ENCODE results near the gene RDM1. TPM values are rescaled to one million over a fixed set of nuclear protein-coding genes. Genes with fewer than 3 reads are reported as not detected.

RDM1 gene
- total and polyA plus RNA-seq, 8 donors, result 0.98 to 5.9 TPM; not detected in 6

- Histone ChIP-seq H3K4me1 (no peaks in the 10 kb centered on the region), H3K27me3 (peaks cover 0 to 25% (median 0%) of the 10 kb centered on the region in 3 donors), H3K9me3 (no peaks in the 10 kb centered on the region), H3K27ac (no peak overlapping the region), H3K4me3 (no peak overlapping the region), H3K36me3 (no peaks in the 10 kb centered on the region)
- DNase-seq, result no peak
- TF ChIP-seq CTCF (IDR thresholded peaks at IDR 0.05), result no peak
- TF ChIP-seq POLR2A (IDR thresholded peaks at IDR 0.05), result no peak
- TF ChIP-seq EP300 (IDR thresholded peaks at IDR 0.05), result no peak
- TF ChIP-seq POLR2AphosphoS5 (IDR thresholded peaks at IDR 0.05), result no peak
- intact Hi-C loops (cut with DNase I; ENCODE audit: low total_unique reads), result no loop called here
- 54 to 59% (median 57%) methylated on average over 5 to 7 of the region's 7 CpGs for WGBS, 5 donors
Observed at GRCh38 chr17:35953720-35954119, 23.1 kb upstream of the RDM1 start.

- peaks cover 0 to 12% (median 0%) of the 10 kb centered on the region in 3 donors for H3K27me3 ChIP-seq
- 52 to 67% (median 60%) methylated on average over 3 of the region's 3 CpGs for WGBS, 5 donors
- no peaks in the 10 kb centered on the region for H3K9me3 ChIP-seq
- H3K4me1 ChIP-seq, result peaks cover 0 to 7% (median 0%) of the 10 kb centered on the region in 4 donors
- H3K27ac ChIP-seq, result no peak overlapping the region
- H3K4me3 ChIP-seq, result no peak overlapping the region
- no peak for DNase-seq
- intact Hi-C loops (cut with DNase I; ENCODE audit: low total_unique reads), result no loop called here
- H3K36me3 ChIP-seq, result no peaks in the 10 kb centered on the region
- TF ChIP-seq POLR2AphosphoS5 (IDR thresholded peaks at IDR 0.05) (no peak), EP300 (IDR thresholded peaks at IDR 0.05) (no peak), CTCF (IDR thresholded peaks at IDR 0.05) (no peak), POLR2A (IDR thresholded peaks at IDR 0.05) (no peak)
Observed at GRCh38 chr17:35949401-35949800, 18.8 kb upstream of the RDM1 start.

- intact Hi-C loops (cut with DNase I; ENCODE audit: low total_unique reads), result no loop called here
- TF ChIP-seq POLR2A (IDR thresholded peaks at IDR 0.05) (no peak), POLR2AphosphoS5 (IDR thresholded peaks at IDR 0.05) (no peak), EP300 (IDR thresholded peaks at IDR 0.05) (no peak), CTCF (IDR thresholded peaks at IDR 0.05) (no peak)
Observed at GRCh38 chr17:35948092-35948491, 17.5 kb upstream of the RDM1 start.

GRCh38 chr17:35947156-35947585, 16.6 kb upstream of the RDM1 start:
- Histone ChIP-seq H3K27me3 (peaks cover 0 to 10% (median 0%) of the 10 kb centered on the region in 3 donors), H3K4me1 (peaks cover 0 to 7% (median 0%) of the 10 kb centered on the region in 4 donors), H3K36me3 (no peaks in the 10 kb centered on the region), H3K4me3 (peak overlapping the region in 2 of 4 donors; percentile 28 to 37), H3K27ac (no peak overlapping the region), H3K9me3 (no peaks in the 10 kb centered on the region)
- DNase-seq, result peak; percentile 41 to 73
- intact Hi-C loops (cut with DNase I; ENCODE audit: low total_unique reads), result no loop called here
- 11 to 28% (median 23%) methylated on average over 11 to 12 of the region's 12 CpGs for WGBS, 5 donors
- TF ChIP-seq EP300 (IDR thresholded peaks at IDR 0.05), result no peak
- TF ChIP-seq CTCF (IDR thresholded peaks at IDR 0.05), result peak in 5 of 7 experiments; percentile 24 to 73 (median 59)

More at GRCh38 chr17:35948092-35948491, 17.5 kb upstream of the RDM1 start:
- 88 to 93% (median 90%) methylated on average over 7 of the region's 7 CpGs for WGBS, 5 donors
- Histone ChIP-seq H3K9me3 (no peaks in the 10 kb centered on the region), H3K36me3 (no peaks in the 10 kb centered on the region), H3K4me3 (no peak overlapping the region), H3K4me1 (peaks cover 0 to 7% (median 0%) of the 10 kb centered on the region in 4 donors), H3K27me3 (peaks cover 0 to 8% (median 0%) of the 10 kb centered on the region in 3 donors), H3K27ac (no peak overlapping the region)
- no peak for DNase-seq

Measured in stomach (tissue), 9 donors.